Measurements from ENCODE around the gene AHNAK. TPM values are rescaled to one million over a fixed set of nuclear protein-coding genes. Genes with fewer than 3 reads are reported as not detected.
A peak's percentile ranks its signal among the peaks of the same experiment; 100 is the strongest.

Gene AHNAK
- total RNA-seq, 4 donors from 2014 or later: 227 to 400 (median 288) TPM

GRCh38 chr11:62543680-62544444 lies 2.7 kb downstream of the AHNAK start:
- 68 to 72% methylated on average over 16 to 22 of the region's 22 CpGs for WGBS, 2 donors
- H3K4me1 ChIP-seq: peaks cover 44 to 73% of the 10 kb centered on the region in 2 donors
- TF ChIP-seq POLR2A (IDR thresholded peaks at IDR 0.05): no peak
- TF ChIP-seq CTCF (IDR thresholded peaks at IDR 0.05): no peak
- no peak for DNase-seq
- no peaks in the 10 kb centered on the region for H3K27me3 ChIP-seq
- intact Hi-C loops (cut with DNase I): loop anchor here (5.0 kb wide), 2 partner anchors 37 to 122 kb away; no protein-coding TSS in a partner anchor
- no peaks in the 10 kb centered on the region for H3K9me3 ChIP-seq
- peak overlapping the region in 1 of 3 donors; percentile 87 for H3K4me3 ChIP-seq (replicated peaks in 1 of 3)
- H3K27ac ChIP-seq: peak overlapping the region; percentile 42 to 99 (median 92)
- no peaks in the 10 kb centered on the region for H3K36me3 ChIP-seq

GRCh38 chr11:62542750-62543567 lies 3.6 kb downstream of the AHNAK start:
- intact Hi-C loops (cut with DNase I): loop anchor here (5.0 kb wide), 2 partner anchors 36 to 121 kb away; no protein-coding TSS in a partner anchor
- TF ChIP-seq POLR2A (IDR thresholded peaks at IDR 0.05) (peak in 1 of 2 donors; percentile 13), CTCF (IDR thresholded peaks at IDR 0.05) (peak; percentile 87 to 99 (median 96))
- WGBS, 2 donors: 13 to 22% methylated on average over 8 to 18 of the region's 30 CpGs
- peak; percentile 61 to 63 for DNase-seq
- Histone ChIP-seq H3K27ac (peak overlapping the region; percentile 42 to 99 (median 92)), H3K4me3 (replicated peaks in 1 of 3) (peak overlapping the region in 1 of 3 donors; percentile 87), H3K9me3 (no peaks in the 10 kb centered on the region), H3K36me3 (no peaks in the 10 kb centered on the region), H3K4me1 (peaks cover 46 to 73% of the 10 kb centered on the region in 2 donors), H3K27me3 (no peaks in the 10 kb centered on the region)

GRCh38 chr11:62542111-62542745 lies 4.4 kb downstream of the AHNAK start:
- no peak for DNase-seq

More at GRCh38 chr11:62542111-62542745, 4.4 kb downstream of the AHNAK start:
- no peaks in the 10 kb centered on the region for H3K36me3 ChIP-seq
- H3K9me3 ChIP-seq: no peaks in the 10 kb centered on the region
- TF ChIP-seq POLR2A (IDR thresholded peaks at IDR 0.05) (no peak), CTCF (IDR thresholded peaks at IDR 0.05) (no peak)
- peak overlapping the region; percentile 35 to 99 (median 92) for H3K27ac ChIP-seq
- H3K27me3 ChIP-seq: no peaks in the 10 kb centered on the region
- peaks cover 40 to 68% of the 10 kb centered on the region in 2 donors for H3K4me1 ChIP-seq
- H3K4me3 ChIP-seq (replicated peaks in 1 of 3): peak overlapping the region in 1 of 3 donors; percentile 87
- 59 to 66% methylated on average over 6 of the region's 6 CpGs for WGBS, 2 donors
- intact Hi-C loops (cut with DNase I): loop anchor here (5.0 kb wide), 2 partner anchors 35 to 120 kb away; no protein-coding TSS in a partner anchor

Measured in thyroid gland (tissue), 4 donors.